T-cell (primary cell): ENCODE data around the gene AKR1B15. TPM values are rescaled to one million over a fixed set of nuclear protein-coding genes. Genes with fewer than 3 reads are reported as not detected.

Experiments used
- ATAC-seq, 4 experiments: fragments of 200-7000 bp in 3 of 4; fragments of 150-1000 bp in 1 of 4; cut with Tn5 transposase; replicated peaks in 1 of 4; 1 replicate in 3 of 4; 2 replicates in 1 of 4; pipeline ENCODE4 v1.10.0; 2021; ENCODE audit warnings: moderate library complexity in 3 of 4, mild to moderate bottlenecking in 2 of 4, moderate number of reproducible peaks in 1 of 4
- CTCF ChIA-PET, 2 donors: fragments of 300-600 bp; sonication (Branson Sonifier 250); formaldehyde crosslinking; loops; one replicate each; lab custom pipeline; 2022; ENCODE audit warnings: antibody characterized with exemption in 2 of 2; lab: Charles Lee
- POLR2A ChIA-PET, 2 donors: fragments of 300-600 bp; sonication (Branson Sonifier 250); formaldehyde crosslinking; loops; one replicate each; lab custom pipeline; 2022; ENCODE audit warnings: antibody characterized with exemption in 2 of 2; lab: Charles Lee
- DNase-seq, 35 experiments: peaks; one replicate each; pipeline versions ENCODE4 v3.0.0 to v3.0.0-alpha.2; 2013 to 2023
- H3K27ac ChIP-seq: one replicate; pipeline ENCODE4 v1.5.1; 2013; ENCODE audit warnings: low read length
- H3K27me3 ChIP-seq, 2 experiments: replicated peaks in 1 of 2; 1 replicate in 1 of 2; 2 replicates in 1 of 2; pipeline versions ENCODE4 v1.6.1 to v1.7.0; 2013; ENCODE audit warnings: low read length in 1 of 2, mixed read lengths in 1 of 2; ENCODE audit not compliant: control insufficient read depth in 2 of 2, insufficient read depth in 2 of 2; ENCODE audit errors: extremely low read depth in 1 of 2
- H3K36me3 ChIP-seq, 2 donors: 1 replicate in 1 of 2; 2 replicates in 1 of 2; pipeline versions ENCODE4 v1.6.1 to v1.7.0; 2013; ENCODE audit warnings: low read length in 1 of 2; ENCODE audit not compliant: control insufficient read depth in 2 of 2, insufficient read depth in 1 of 2; ENCODE audit errors: extremely low read depth in 1 of 2
- H3K4me1 ChIP-seq, 2 experiments: 1 replicate in 1 of 2; 2 replicates in 1 of 2; pipeline versions ENCODE4 v1.6.1 to v1.7.0; 2013; ENCODE audit warnings: low read length in 2 of 2, mixed read lengths in 1 of 2; ENCODE audit not compliant: insufficient read depth in 2 of 2, control insufficient read depth in 1 of 2; ENCODE audit errors: extremely low read depth in 1 of 2
- H3K4me3 ChIP-seq, 2 donors: 1 replicate in 1 of 2; 2 replicates in 1 of 2; pipeline versions ENCODE4 v1.5.1 to v1.7.0; 2013; ENCODE audit warnings: mild to moderate bottlenecking in 2 of 2, low read length in 1 of 2, moderate library complexity in 1 of 2; ENCODE audit not compliant: control insufficient read depth in 1 of 2; ENCODE audit errors: extremely low read depth in 1 of 2
- H3K9me3 ChIP-seq: 2 replicates; pipeline ENCODE4 v1.7.0; 2013
- H3K27ac Mint-ChIP-seq, 2 donors: one replicate each; pipeline ENCODE4 v1.8.0; 2020 to 2021; ENCODE audit warnings: mild to moderate bottlenecking in 2 of 2, mixed read lengths in 2 of 2
- H3K27me3 Mint-ChIP-seq, 2 donors: one replicate each; pipeline ENCODE4 v1.8.0; 2021 to 2022; ENCODE audit warnings: mixed read lengths in 2 of 2
- H3K36me3 Mint-ChIP-seq: one replicate; pipeline ENCODE4 v1.8.0; 2021; ENCODE audit warnings: mixed read lengths
- H3K4me1 Mint-ChIP-seq, 3 donors: one replicate each; pipeline ENCODE4 v1.8.0; 2020 to 2022; ENCODE audit warnings: mixed read lengths in 3 of 3, mild to moderate bottlenecking in 1 of 3
- H3K4me3 Mint-ChIP-seq, 3 donors: one replicate each; pipeline ENCODE4 v1.8.0; 2020 to 2022; ENCODE audit warnings: mild to moderate bottlenecking in 3 of 3, mixed read lengths in 3 of 3, moderate library complexity in 3 of 3
- H3K9me3 Mint-ChIP-seq, 3 donors: one replicate each; pipeline ENCODE4 v1.8.0; 2020 to 2022; ENCODE audit warnings: mixed read lengths in 3 of 3
- WGBS: methylation state at CpG from one replicate; pipeline ENCODE4 v1.1.5; 2013; ENCODE audit warnings: missing lambda C conversion rate; ENCODE audit not compliant: insufficient coverage; 5-methylcytosine and 5-hydroxymethylcytosine counted together
- total RNA-seq, 35 experiments: library from RNA in 6 of 35; stranded (reverse) in 6 of 35; fragments of 120-200 nt in 1 of 35; gene quantifications; one replicate each; pipeline versions ENCODE4 v1.2.1 to v1.2.4 and lab custom pipeline; 2013 to 2026

The AKR1B15 gene
- total RNA-seq, 5 donors from 2014 or later (not counting 1 experiment from before 2014, with no cell fraction given) = not detected

- DNase-seq (no peak), ATAC-seq (no peak)
- ChIA-PET POLR2A (no interaction called here), CTCF (interaction anchor here in 1 of 2 donors (1.1 kb wide), 1 partner anchor 33 kb away, joined by 4 read pairs; no protein-coding TSS in a partner anchor)
- no peaks in the 10 kb centered on the region for H3K36me3 ChIP-seq
- H3K27me3 ChIP-seq = peaks cover 0 to 4% of the 10 kb centered on the region in 2 experiments
- no peak overlapping the region for H3K27ac ChIP-seq
- Mint-ChIP-seq H3K4me3 (no peak overlapping the region), H3K27me3 (peaks cover 14 to 37% of the 10 kb centered on the region in 2 donors), H3K4me1 (peaks cover 0 to under 1% (median 0%) of the 10 kb centered on the region in 3 donors), H3K9me3 (no peaks in the 10 kb centered on the region), H3K36me3 (no peaks in the 10 kb centered on the region), H3K27ac (no peak overlapping the region)
- no peak overlapping the region for H3K4me3 ChIP-seq
- H3K9me3 ChIP-seq = no peaks in the 10 kb centered on the region
- no peaks in the 10 kb centered on the region for H3K4me1 ChIP-seq
- WGBS = 100% methylated on average over 1 of the region's 8 CpGs
Observed at GRCh38 chr7:134542195-134542771, 6.6 kb upstream of the AKR1B15 start.

GRCh38 chr7:134545380-134545779 lies 3.5 kb upstream of the AKR1B15 start:
- no peaks in the 10 kb centered on the region for H3K9me3 Mint-ChIP-seq
- H3K27me3 Mint-ChIP-seq = peaks cover 16 to 37% of the 10 kb centered on the region in 2 donors
- H3K9me3 ChIP-seq = no peaks in the 10 kb centered on the region
- H3K27me3 ChIP-seq = peaks cover 0 to 4% of the 10 kb centered on the region in 2 experiments
- peaks cover 0 to 5% (median 3%) of the 10 kb centered on the region in 3 donors for H3K4me1 Mint-ChIP-seq
- no peak overlapping the region for H3K4me3 ChIP-seq
- H3K27ac ChIP-seq = no peak overlapping the region
- POLR2A ChIA-PET = no interaction called here
- DNase-seq = no peak
- H3K4me3 Mint-ChIP-seq = no peak overlapping the region
- CTCF ChIA-PET = interaction anchor here (0.6 to 0.9 kb wide), 2 partner anchors 9 to 10 kb away, joined by 3 to 4 read pairs; no protein-coding TSS in a partner anchor
- ATAC-seq = no peak
- peaks cover 0 to 3% of the 10 kb centered on the region in 2 experiments for H3K4me1 ChIP-seq
- H3K36me3 ChIP-seq = no peaks in the 10 kb centered on the region
- no peaks in the 10 kb centered on the region for H3K36me3 Mint-ChIP-seq
- 100% methylated on average over 1 of the region's 4 CpGs for WGBS
- no peak overlapping the region for H3K27ac Mint-ChIP-seq

GRCh38 chr7:134545918-134546317 lies 3.0 kb upstream of the AKR1B15 start:
- Mint-ChIP-seq H3K27ac (no peak overlapping the region), H3K4me1 (peaks cover 0 to 5% (median 3%) of the 10 kb centered on the region in 3 donors), H3K27me3 (peaks cover 12 to 36% of the 10 kb centered on the region in 2 donors), H3K9me3 (no peaks in the 10 kb centered on the region), H3K4me3 (no peak overlapping the region), H3K36me3 (no peaks in the 10 kb centered on the region)
- Histone ChIP-seq H3K4me1 (peaks cover 0 to 3% of the 10 kb centered on the region in 2 experiments), H3K27ac (no peak overlapping the region), H3K27me3 (peaks cover 0 to 4% of the 10 kb centered on the region in 2 experiments), H3K36me3 (no peaks in the 10 kb centered on the region), H3K9me3 (no peaks in the 10 kb centered on the region), H3K4me3 (no peak overlapping the region)
- DNase-seq (no peak), ATAC-seq (no peak)
- ChIA-PET CTCF (interaction anchor here (0.6 to 1.0 kb wide), 2 partner anchors 10 to 113 kb away, joined by 3 to 4 read pairs; no protein-coding TSS in a partner anchor), POLR2A (no interaction called here)
- 88% methylated on average over 3 of the region's 3 CpGs for WGBS

- DNase-seq (no peak), ATAC-seq (no peak)
- ChIA-PET POLR2A (no interaction called here), CTCF (interaction anchor here (0.6 to 3.1 kb wide), 6 partner anchors 72 to 217 kb away, joined by 3 to 38 read pairs (median 4); no protein-coding TSS in a partner anchor)
- peaks cover 0 to 3% of the 10 kb centered on the region in 2 experiments for H3K4me1 ChIP-seq
- peaks cover 0 to 5% (median 3%) of the 10 kb centered on the region in 3 donors for H3K4me1 Mint-ChIP-seq
- no peaks in the 10 kb centered on the region for H3K36me3 ChIP-seq
- no peak overlapping the region for H3K27ac Mint-ChIP-seq
- no peaks in the 10 kb centered on the region for H3K9me3 ChIP-seq
- no peak overlapping the region for H3K4me3 ChIP-seq
- peaks cover 7 to 29% of the 10 kb centered on the region in 2 donors for H3K27me3 Mint-ChIP-seq
- H3K27me3 ChIP-seq = peaks cover 0 to 4% of the 10 kb centered on the region in 2 experiments
- no peaks in the 10 kb centered on the region for H3K9me3 Mint-ChIP-seq
- H3K27ac ChIP-seq = no peak overlapping the region
- no peak overlapping the region for H3K4me3 Mint-ChIP-seq
- no CpG with 5 or more reads among the region's 1 CpG for WGBS
- no peaks in the 10 kb centered on the region for H3K36me3 Mint-ChIP-seq
Observed at GRCh38 chr7:134546955-134547354, 2.0 kb upstream of the AKR1B15 start.

- Mint-ChIP-seq H3K4me1 (peaks cover 0 to 5% (median 3%) of the 10 kb centered on the region in 3 donors), H3K27me3 (peaks cover 10 to 29% of the 10 kb centered on the region in 2 donors), H3K36me3 (no peaks in the 10 kb centered on the region), H3K4me3 (no peak overlapping the region), H3K9me3 (no peaks in the 10 kb centered on the region), H3K27ac (no peak overlapping the region)
- no peak overlapping the region for H3K27ac ChIP-seq
- peak; percentile 60 to 73 (median 68) for ATAC-seq
- no peak overlapping the region for H3K4me3 ChIP-seq
- H3K4me1 ChIP-seq = peaks cover 0 to 3% of the 10 kb centered on the region in 2 experiments
- peaks cover 0 to 4% of the 10 kb centered on the region in 2 experiments for H3K27me3 ChIP-seq
- CTCF ChIA-PET = interaction anchor here (0.6 to 3.1 kb wide), 9 partner anchors 8 to 218 kb away, joined by 3 to 38 read pairs (median 4); no protein-coding TSS in a partner anchor
- 0% methylated on average over 3 of the region's 16 CpGs for WGBS
- DNase-seq = peak; percentile 19 to 76 (median 57)
- H3K36me3 ChIP-seq = no peaks in the 10 kb centered on the region
- POLR2A ChIA-PET = no interaction called here
- H3K9me3 ChIP-seq = no peaks in the 10 kb centered on the region
Observed at GRCh38 chr7:134547397-134548054, 1.4 kb upstream of the AKR1B15 start.

- 84% methylated on average over 7 of the region's 8 CpGs for WGBS
- Mint-ChIP-seq H3K27me3 (peaks cover 10 to 23% of the 10 kb centered on the region in 2 donors), H3K27ac (no peak overlapping the region), H3K36me3 (no peaks in the 10 kb centered on the region), H3K9me3 (no peaks in the 10 kb centered on the region), H3K4me3 (no peak overlapping the region), H3K4me1 (peaks cover 0 to 5% (median 3%) of the 10 kb centered on the region in 3 donors)
- H3K4me3 ChIP-seq = no peak overlapping the region
- H3K27me3 ChIP-seq = peaks cover 0 to 4% of the 10 kb centered on the region in 2 experiments
- ChIA-PET CTCF (interaction anchor here (0.6 to 3.1 kb wide), 3 partner anchors 10 to 119 kb away, joined by 3 to 38 read pairs (median 8); no protein-coding TSS in a partner anchor), POLR2A (no interaction called here)
- ATAC-seq (no peak), DNase-seq (no peak)
- no peak overlapping the region for H3K27ac ChIP-seq
- H3K4me1 ChIP-seq = peaks cover 0 to 3% of the 10 kb centered on the region in 2 experiments
- H3K36me3 ChIP-seq = no peaks in the 10 kb centered on the region
- no peaks in the 10 kb centered on the region for H3K9me3 ChIP-seq
Observed at GRCh38 chr7:134549366-134549765, 456 bp downstream of the AKR1B15 start.
